HepG2 (cell line): ENCODE data around the gene IFI27L2.

Experiments
- RBFOX2 ChIP-seq: fragments of 200-400 bp; formaldehyde crosslinking; IDR thresholded peaks from 2 replicates; pipeline ENCODE4 v1.6.1; 2017; ENCODE audit warnings: low read depth, mild to moderate bottlenecking, low read length
- ZBTB37 ChIP-seq: sonication (generic); formaldehyde crosslinking; IDR thresholded peaks from 2 replicates; pipeline ENCODE4 v1.4.0; 2020; ENCODE audit warnings: mild to moderate bottlenecking, missing genetic modification reagents
- ZEB1 ChIP-seq: IDR thresholded peaks from 2 replicates; pipeline ENCODE4 v1.6.1; 2012; ENCODE audit warnings: mild to moderate bottlenecking, low read depth, inconsistent platforms; ENCODE audit not compliant: insufficient replicate concordance
- ZNF292 ChIP-seq: sonication (generic); formaldehyde crosslinking; IDR thresholded peaks from 2 replicates; pipeline ENCODE4 v1.8.1; 2022; ENCODE audit warnings: mild to moderate bottlenecking, low read depth, missing genetic modification reagents, borderline replicate concordance
- ZNF792 ChIP-seq: IDR thresholded peaks from 2 replicates; pipeline ENCODE4 v1.6.1; 2016

DNA sequence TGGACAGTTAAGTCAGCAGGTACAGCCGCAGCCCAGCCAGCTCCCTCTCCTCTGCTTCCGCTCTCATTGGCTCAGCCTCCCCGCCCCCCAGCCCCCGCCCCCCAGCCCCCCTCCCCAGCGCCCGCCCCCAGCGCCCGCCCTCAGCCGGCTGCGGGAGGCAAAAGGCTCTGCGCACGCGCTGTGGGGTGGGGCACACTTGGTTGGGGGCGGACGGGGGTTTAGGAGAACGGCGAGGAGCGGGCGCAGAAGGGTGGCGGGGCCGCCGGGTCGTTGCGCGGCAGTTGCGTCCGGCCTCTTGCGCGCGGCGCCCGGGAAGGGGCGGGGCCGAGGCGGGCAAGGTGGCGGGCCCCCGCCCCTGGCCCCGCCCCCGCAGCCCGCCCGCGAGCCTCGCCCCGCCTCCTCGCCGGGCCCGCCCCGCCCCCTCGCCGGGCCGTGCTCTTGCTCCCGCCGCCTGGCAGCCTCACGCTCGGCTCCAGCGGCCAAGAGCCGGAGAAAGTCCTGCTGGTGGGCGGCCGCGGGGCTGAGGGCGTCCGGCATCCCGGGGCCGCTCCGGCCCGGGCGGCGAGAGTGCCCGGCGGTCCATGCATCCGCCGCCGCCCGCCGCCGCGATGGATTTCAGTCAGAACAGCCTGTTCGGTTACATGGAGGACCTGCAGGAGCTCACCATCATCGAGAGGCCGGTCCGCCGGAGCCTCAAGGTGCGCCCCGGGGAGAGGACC lies 44.6 kb upstream of the IFI27L2 start, which contains the start of gene PPP4R4:
- TF ChIP-seq ZBTB37 (CRISPR knock-in tag), result no peak
- no peak for TF ChIP-seq ZNF792 (CRISPR knock-in tag)
- peak; percentile 66 for TF ChIP-seq RBFOX2
- no peak for TF ChIP-seq ZEB1
- TF ChIP-seq ZNF292, result no peak
